ENCODE data around the gene CYB561. TPM values are rescaled to one million over a fixed set of nuclear protein-coding genes. Genes with fewer than 3 reads are reported as not detected.

CYB561 gene
- total and polyA plus RNA-seq, 2 experiments from 2014 or later: 13.7 to 30.9 TPM

DNA sequence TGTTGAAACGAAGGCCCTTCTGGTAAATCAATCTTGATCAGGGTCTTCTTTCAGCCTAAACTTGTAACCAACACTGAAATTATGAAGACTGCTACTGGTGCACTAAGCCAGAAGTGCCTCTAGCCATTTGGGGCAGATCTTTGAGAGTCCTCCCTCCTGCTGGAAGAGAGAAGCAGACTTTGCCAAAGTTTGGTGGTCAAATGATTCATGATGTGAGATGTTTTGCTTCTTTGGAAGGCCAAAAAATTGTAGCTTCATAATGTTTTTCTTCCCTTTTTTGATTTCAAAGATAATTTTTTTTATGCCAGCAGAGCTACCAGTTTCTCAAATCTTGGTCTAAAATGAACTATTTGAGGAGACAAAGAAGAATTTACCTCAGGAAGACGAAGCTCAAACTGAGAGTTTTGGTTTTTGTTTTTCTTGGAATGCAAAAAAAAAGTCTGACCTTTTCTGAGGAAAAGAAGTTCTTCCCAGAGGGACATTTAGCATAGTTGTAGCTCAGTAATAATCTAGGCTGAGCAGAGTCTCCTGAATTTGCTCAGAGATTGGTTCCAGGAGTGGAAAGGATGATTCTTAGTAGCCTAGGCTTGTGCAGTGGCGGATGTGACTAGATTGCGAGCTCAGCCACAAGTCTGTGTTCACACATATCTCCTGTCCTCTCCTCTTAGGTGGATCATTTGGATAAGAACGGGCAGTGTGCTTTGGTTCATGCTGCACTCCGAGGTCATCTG lies 50.9 kb downstream of the CYB561 start:
- Histone ChIP-seq H3K27me3 (ENCODE audit: insufficient read depth) (no peaks in the 10 kb centered on the region), H3K4me2 (no peak overlapping the region), H3K79me2 (replicated peaks; ENCODE audit: insufficient read depth) (no peaks in the 10 kb centered on the region), H3K27ac (ENCODE audit: low read depth) (no peak overlapping the region), H4K20me1 (replicated peaks; ENCODE audit: insufficient read depth) (no peaks in the 10 kb centered on the region), H3K36me3 (ENCODE audit: insufficient read depth) (no peaks in the 10 kb centered on the region; the same call in 1 of the 2 replicates), H3K9me2 (ENCODE audit: insufficient read depth) (no peaks in the 10 kb centered on the region), H2AFZ (no peak overlapping the region), H3K4me1 (ENCODE audit: insufficient read depth) (no peaks in the 10 kb centered on the region), H3F3A (replicated peaks; ENCODE audit: low read depth) (no peaks in the 10 kb centered on the region), H3K4me3 (no peak overlapping the region)
- DNase-seq (ENCODE audit: low spot score) (no peak), ATAC-seq (no peak)
- TF ChIP-seq JUNB (IDR thresholded peaks at IDR 0.05; ENCODE audit: unreplicated experiment): no peak
- TF ChIP-seq, protein P1, sequence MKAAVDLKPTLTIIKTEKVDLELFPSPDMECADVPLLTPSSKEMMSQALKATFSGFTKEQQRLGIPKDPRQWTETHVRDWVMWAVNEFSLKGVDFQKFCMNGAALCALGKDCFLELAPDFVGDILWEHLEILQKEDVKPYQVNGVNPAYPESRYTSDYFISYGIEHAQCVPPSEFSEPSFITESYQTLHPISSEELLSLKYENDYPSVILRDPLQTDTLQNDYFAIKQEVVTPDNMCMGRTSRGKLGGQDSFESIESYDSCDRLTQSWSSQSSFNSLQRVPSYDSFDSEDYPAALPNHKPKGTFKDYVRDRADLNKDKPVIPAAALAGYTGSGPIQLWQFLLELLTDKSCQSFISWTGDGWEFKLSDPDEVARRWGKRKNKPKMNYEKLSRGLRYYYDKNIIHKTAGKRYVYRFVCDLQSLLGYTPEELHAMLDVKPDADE (IDR thresholded peaks at IDR 0.05): no peak
- TF ChIP-seq, protein P2, sequence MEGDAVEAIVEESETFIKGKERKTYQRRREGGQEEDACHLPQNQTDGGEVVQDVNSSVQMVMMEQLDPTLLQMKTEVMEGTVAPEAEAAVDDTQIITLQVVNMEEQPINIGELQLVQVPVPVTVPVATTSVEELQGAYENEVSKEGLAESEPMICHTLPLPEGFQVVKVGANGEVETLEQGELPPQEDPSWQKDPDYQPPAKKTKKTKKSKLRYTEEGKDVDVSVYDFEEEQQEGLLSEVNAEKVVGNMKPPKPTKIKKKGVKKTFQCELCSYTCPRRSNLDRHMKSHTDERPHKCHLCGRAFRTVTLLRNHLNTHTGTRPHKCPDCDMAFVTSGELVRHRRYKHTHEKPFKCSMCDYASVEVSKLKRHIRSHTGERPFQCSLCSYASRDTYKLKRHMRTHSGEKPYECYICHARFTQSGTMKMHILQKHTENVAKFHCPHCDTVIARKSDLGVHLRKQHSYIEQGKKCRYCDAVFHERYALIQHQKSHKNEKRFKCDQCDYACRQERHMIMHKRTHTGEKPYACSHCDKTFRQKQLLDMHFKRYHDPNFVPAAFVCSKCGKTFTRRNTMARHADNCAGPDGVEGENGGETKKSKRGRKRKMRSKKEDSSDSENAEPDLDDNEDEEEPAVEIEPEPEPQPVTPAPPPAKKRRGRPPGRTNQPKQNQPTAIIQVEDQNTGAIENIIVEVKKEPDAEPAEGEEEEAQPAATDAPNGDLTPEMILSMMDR (conservative IDR thresholded peaks at IDR 0.05; ENCODE audit: low read depth in 2 of 2): no peak
- TF ChIP-seq ZNF331 (CRISPR knock-in tag; IDR thresholded peaks at IDR 0.05; ENCODE audit: low read depth): no peak
- TF ChIP-seq, protein P3, sequence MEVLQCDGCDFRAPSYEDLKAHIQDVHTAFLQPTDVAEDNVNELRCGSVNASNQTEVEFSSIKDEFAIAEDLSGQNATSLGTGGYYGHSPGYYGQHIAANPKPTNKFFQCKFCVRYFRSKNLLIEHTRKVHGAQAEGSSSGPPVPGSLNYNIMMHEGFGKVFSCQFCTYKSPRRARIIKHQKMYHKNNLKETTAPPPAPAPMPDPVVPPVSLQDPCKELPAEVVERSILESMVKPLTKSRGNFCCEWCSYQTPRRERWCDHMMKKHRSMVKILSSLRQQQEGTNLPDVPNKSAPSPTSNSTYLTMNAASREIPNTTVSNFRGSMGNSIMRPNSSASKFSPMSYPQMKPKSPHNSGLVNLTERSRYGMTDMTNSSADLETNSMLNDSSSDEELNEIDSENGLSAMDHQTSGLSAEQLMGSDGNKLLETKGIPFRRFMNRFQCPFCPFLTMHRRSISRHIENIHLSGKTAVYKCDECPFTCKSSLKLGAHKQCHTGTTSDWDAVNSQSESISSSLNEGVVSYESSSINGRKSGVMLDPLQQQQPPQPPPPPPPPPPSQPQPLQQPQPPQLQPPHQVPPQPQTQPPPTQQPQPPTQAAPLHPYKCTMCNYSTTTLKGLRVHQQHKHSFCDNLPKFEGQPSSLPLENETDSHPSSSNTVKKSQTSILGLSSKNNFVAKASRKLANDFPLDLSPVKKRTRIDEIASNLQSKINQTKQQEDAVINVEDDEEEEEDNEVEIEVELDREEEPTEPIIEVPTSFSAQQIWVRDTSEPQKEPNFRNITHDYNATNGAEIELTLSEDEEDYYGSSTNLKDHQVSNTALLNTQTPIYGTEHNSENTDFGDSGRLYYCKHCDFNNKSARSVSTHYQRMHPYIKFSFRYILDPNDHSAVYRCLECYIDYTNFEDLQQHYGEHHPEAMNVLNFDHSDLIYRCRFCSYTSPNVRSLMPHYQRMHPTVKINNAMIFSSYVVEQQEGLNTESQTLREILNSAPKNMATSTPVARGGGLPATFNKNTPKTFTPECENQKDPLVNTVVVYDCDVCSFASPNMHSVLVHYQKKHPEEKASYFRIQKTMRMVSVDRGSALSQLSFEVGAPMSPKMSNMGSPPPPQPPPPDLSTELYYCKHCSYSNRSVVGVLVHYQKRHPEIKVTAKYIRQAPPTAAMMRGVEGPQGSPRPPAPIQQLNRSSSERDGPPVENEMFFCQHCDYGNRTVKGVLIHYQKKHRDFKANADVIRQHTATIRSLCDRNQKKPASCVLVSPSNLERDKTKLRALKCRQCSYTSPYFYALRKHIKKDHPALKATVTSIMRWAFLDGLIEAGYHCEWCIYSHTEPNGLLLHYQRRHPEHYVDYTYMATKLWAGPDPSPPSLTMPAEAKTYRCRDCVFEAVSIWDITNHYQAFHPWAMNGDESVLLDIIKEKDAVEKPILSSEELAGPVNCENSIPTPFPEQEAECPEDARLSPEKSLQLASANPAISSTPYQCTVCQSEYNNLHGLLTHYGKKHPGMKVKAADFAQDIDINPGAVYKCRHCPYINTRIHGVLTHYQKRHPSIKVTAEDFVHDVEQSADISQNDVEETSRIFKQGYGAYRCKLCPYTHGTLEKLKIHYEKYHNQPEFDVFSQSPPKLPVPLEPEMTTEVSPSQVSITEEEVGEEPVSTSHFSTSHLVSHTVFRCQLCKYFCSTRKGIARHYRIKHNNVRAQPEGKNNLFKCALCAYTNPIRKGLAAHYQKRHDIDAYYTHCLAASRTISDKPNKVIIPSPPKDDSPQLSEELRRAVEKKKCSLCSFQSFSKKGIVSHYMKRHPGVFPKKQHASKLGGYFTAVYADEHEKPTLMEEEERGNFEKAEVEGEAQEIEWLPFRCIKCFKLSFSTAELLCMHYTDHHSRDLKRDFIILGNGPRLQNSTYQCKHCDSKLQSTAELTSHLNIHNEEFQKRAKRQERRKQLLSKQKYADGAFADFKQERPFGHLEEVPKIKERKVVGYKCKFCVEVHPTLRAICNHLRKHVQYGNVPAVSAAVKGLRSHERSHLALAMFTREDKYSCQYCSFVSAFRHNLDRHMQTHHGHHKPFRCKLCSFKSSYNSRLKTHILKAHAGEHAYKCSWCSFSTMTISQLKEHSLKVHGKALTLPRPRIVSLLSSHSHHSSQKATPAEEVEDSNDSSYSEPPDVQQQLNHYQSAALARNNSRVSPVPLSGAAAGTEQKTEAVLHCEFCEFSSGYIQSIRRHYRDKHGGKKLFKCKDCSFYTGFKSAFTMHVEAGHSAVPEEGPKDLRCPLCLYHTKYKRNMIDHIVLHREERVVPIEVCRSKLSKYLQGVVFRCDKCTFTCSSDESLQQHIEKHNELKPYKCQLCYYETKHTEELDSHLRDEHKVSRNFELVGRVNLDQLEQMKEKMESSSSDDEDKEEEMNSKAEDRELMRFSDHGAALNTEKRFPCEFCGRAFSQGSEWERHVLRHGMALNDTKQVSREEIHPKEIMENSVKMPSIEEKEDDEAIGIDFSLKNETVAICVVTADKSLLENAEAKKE (CRISPR knock-in tag; IDR thresholded peaks at IDR 0.05): no peak
- no peak for TF ChIP-seq NANOG (IDR thresholded peaks at IDR 0.05; ENCODE audit: borderline replicate concordance)
- no peak for TF ChIP-seq ZNF114 (CRISPR knock-in tag; IDR thresholded peaks at IDR 0.05)
- TF ChIP-seq, protein P4, sequence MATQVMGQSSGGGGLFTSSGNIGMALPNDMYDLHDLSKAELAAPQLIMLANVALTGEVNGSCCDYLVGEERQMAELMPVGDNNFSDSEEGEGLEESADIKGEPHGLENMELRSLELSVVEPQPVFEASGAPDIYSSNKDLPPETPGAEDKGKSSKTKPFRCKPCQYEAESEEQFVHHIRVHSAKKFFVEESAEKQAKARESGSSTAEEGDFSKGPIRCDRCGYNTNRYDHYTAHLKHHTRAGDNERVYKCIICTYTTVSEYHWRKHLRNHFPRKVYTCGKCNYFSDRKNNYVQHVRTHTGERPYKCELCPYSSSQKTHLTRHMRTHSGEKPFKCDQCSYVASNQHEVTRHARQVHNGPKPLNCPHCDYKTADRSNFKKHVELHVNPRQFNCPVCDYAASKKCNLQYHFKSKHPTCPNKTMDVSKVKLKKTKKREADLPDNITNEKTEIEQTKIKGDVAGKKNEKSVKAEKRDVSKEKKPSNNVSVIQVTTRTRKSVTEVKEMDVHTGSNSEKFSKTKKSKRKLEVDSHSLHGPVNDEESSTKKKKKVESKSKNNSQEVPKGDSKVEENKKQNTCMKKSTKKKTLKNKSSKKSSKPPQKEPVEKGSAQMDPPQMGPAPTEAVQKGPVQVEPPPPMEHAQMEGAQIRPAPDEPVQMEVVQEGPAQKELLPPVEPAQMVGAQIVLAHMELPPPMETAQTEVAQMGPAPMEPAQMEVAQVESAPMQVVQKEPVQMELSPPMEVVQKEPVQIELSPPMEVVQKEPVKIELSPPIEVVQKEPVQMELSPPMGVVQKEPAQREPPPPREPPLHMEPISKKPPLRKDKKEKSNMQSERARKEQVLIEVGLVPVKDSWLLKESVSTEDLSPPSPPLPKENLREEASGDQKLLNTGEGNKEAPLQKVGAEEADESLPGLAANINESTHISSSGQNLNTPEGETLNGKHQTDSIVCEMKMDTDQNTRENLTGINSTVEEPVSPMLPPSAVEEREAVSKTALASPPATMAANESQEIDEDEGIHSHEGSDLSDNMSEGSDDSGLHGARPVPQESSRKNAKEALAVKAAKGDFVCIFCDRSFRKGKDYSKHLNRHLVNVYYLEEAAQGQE (IDR thresholded peaks at IDR 0.05; ENCODE audit: unreplicated experiment): no peak
- no peak for TF ChIP-seq EZH2 (IDR thresholded peaks at IDR 0.05; ENCODE audit: low read depth, unreplicated experiment)
- TF ChIP-seq STAT1 (IDR thresholded peaks at IDR 0.05; ENCODE audit: unreplicated experiment): no peak
- H3K27ac Mint-ChIP-seq: no peak overlapping the region
- no peaks in the 10 kb centered on the region for H3K9me3 Mint-ChIP-seq
- no peak overlapping the region for H3K4me3 Mint-ChIP-seq
- H3K36me3 Mint-ChIP-seq (ENCODE audit: low read depth): no peaks in the 10 kb centered on the region
- H3K4me1 Mint-ChIP-seq: peaks cover 11% of the 10 kb centered on the region; the same call in 2 of the 3 replicates
- peaks cover 2% of the 10 kb centered on the region for H3K27me3 Mint-ChIP-seq (ENCODE audit: insufficient read depth, low read depth, poor library complexity)

Measured in GM23338 (cell line).